Measurements from ENCODE around the gene CCHCR1.
"Not testable (repeated sequence)": the region's sequence is repeated elsewhere in the genome, so short reads cannot be mapped to it uniquely, and the experiment has no call there.

Gene CCHCR1

GRCh38 chr6:31183287-31183686 is 25.7 kb upstream of the CCHCR1 start:
- DNase-seq, result not testable (repeated sequence)

DNA sequence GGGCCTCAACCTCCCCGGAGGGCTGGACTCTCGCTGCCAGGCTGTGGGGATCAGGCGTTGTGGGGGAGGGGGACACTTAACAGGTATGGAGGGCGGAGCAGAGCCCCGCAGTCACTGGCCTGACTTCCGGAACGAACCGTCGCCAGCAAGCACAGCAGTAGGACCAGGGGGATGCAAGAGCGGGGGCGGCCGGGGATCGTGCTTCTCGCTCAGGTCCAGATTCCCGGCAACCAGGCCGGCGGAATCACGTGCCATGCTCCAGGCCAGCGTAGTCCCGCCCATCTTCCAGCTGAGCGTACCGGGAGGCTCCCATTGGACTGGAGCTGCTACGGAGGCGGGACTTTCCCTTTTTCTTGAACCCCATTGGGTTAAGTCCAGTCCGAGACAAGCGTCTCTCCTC is 22.9 kb upstream of the CCHCR1 start:
- peak; percentile 65 for DNase-seq

DNA sequence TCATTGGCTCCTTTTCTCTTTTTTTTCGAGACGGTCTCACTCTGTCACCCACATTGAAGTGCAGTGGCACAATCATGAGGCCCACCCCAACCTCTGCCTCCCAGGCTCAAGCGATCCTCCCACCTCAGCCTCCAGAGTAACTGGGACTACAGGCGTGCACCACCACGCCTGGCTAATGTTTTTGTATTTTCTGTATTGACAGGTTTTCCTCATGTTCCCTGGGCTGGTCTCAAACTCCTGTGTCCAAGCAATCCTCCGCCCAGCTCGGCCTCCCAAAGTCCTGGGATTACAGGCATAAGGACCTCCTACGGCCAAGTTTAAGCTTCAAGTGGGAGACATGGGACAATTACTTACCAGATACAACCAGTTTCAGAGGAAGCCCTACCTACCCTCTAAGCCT is 22.3 kb upstream of the CCHCR1 start:
- DNase-seq, result no peak

- no peak for DNase-seq
Observed at GRCh38 chr6:31179042-31179386, 21.4 kb upstream of the CCHCR1 start.

DNA sequence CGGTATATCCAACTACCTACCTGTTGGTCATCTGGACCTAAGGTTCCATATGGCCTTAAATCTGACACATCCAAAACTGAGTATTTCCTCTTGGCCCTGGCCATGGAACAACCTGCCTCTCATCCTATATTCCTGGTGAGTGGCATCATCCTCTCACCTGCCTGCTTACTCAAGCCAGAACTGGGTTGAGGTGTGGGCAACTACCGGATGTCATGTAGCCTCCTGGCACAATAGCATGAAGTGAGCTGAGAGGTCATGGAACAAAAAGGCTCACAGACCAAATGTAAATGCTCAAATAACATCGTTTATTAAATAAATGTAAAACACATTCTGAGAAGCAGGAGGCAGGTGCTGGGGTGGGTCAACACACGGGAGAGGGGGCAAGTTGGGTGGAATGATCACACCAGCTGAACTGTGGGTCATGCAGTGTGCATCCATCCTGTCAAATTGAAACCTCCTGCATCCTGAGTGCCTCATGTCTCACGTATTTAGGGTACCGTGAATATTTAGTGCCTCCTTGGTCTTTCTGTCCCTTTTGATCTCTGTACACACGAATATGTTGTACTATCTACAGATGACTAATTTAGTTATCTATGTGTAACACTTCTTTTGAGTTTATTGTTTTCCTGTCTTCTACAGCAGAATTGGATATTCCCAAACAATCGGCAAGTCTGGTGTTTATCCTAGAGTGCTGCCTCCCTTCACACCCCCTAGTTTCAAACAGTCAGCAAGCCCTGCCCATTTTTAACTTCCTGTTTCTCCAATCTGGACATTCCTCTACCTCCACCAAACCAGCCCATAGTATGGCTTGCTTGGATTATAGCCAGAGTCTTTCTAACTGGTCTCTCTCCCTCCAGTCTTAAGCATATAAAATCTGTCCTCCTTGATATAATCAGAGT is 20.8 kb upstream of the CCHCR1 start:
- no peak for DNase-seq

DNA sequence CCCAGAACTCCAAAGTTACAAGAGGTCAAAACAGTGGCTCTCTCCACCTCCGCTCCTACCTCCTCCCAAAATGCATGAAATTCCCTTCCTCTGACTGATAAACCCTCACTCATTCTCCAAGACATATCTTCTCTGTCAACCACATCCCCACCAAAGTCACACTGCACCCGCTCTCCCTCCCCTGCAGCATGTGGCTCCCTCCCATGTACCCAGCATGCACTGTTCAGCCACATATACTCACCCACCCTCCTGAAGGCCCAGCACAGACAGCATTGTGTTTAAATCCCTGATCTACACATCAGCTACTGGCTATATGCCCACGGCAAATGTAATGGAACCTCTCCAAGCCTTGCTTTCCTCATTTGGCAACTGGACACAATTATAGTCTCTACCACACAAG is 18.4 kb upstream of the CCHCR1 start:
- DNase-seq, result no peak

- DNase-seq, result no peak
Observed at GRCh38 chr6:31174378-31174777, 16.8 kb upstream of the CCHCR1 start.

DNA sequence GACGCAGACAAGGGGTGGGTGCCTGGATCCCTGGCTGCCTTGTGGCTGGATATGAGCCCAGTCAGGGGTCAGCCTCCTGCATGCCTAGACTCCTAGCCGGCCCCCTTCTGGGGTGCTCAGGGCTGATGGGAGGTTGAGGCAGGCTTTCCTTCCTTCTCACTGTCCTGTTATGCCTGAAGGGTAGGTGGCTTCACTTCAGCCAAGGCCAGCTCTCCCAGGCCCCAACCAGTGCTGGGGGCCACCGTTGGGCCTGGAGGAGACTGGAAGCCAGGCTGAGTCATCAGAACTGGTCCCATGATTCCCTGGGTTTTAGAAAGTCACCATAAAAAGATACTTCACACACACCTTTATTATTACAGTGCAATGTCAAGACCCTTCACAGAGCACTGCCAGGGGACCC is 15.8 kb upstream of the CCHCR1 start:
- no peak for DNase-seq

- DNase-seq, result no peak
Observed at GRCh38 chr6:31172973-31173384, 15.4 kb upstream of the CCHCR1 start.

DNA sequence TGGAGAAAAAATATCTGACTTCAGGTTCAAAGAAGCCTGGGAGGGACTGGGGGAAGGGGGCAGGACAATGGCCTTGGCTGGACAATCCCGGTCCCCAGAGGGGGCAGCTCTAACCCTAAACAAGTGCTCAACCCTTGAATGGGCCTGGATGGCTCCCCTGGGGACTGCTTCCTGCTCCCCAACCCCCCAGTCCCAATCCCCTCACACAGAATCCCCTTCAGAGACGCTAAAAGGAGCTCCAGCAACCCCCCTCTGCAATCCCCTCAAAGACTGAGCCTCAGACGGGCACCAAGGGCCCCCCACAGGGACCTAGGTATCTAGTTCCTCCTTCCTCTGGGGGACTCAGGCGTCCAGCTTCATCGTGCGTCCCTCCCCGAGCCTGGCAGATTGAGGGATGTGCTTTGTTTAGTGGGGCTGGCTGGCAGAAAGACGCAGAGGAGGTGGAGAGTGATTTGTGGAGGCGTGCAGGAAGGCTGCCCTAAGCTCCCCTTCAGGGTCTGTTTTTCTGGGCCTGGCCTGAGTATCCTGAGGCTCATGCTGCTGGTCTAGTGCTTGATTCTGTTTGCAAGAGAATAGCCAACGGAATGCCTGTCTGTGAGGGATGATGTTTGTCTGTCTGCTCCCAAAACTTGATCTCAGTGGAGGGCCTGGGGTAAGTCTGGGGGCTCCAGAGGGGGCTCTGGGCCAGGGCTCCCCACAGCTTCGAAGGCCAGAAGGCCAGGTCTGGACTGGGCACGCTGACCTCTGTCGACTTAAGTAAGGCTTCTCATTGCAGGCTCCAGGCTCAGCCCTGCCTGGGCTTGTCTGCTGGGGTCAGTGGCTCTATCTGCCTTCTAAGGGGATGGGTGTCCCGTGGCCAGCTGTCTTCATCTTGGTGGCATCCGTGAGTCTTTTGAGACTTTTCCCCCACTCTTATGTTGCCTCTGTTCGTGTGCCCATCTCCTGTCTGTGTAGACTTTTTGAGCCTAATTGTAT is 14.6 kb upstream of the CCHCR1 start:
- no peak for DNase-seq

GRCh38 chr6:31170987-31171671 is 13.5 kb upstream of the CCHCR1 start:
- no peak for DNase-seq

DNA sequence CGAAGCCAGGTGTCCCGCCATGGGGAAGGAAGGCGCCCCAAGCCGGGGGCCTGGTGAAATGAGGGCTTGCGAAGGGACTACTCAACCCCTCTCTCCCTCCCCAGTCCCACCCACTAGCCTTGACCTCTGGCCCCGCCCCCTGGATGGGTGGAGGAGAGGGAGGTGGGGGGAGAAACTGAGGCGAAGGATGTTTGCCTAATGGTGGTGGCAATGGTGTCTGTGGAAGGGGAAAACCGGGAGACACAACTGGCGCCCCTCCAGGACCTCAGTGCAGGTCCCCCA is 12.9 kb upstream of the CCHCR1 start, which contains the start of gene POU5F1:
TSS of gene POU5F1 (minus strand) at position 83 of the 282 bp plus-strand sequence. CDS start at position 21, 62 bp downstream.
- no peak for DNase-seq

- DNase-seq, result not testable (repeated sequence)
Observed at GRCh38 chr6:31169858-31170599, 12.4 kb upstream of the CCHCR1 start.

DNA sequence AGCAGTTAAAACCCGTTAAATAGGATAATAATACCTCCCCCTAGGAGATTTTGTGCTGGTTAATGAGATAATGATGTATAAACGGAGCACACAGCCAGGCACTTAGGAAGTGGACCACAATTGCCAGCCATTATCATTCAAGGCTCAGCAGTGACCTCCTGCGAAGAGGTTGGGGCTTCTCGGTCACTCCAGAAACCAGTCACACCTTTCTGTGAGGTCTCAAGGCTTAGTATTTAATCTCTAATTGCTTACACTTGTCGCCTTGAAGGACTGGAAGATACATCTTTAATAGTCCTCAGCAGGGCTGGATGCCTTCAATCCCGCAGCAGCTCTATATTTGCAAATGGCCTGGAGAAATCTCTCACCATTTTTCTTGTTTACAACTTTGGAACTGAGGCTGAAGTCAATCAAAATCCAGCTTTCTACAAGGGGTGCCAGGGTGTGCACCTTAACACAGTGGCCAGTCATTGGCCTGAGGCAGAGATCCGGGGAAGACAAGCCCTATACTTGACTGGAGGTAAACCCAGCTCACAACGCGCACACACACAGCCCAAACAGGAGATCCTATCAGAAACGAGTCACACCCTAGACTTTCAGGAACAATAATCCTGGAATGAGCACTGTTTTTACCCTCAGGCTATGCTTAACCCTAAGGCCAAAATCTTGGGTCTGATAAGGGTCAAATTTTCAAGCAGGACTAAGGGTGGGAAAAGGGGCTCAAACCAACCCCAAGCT is 11.7 kb upstream of the CCHCR1 start:
- no peak for DNase-seq

GRCh38 chr6:31168606-31169005 is 11.0 kb upstream of the CCHCR1 start:
- DNase-seq, result no peak

DNA sequence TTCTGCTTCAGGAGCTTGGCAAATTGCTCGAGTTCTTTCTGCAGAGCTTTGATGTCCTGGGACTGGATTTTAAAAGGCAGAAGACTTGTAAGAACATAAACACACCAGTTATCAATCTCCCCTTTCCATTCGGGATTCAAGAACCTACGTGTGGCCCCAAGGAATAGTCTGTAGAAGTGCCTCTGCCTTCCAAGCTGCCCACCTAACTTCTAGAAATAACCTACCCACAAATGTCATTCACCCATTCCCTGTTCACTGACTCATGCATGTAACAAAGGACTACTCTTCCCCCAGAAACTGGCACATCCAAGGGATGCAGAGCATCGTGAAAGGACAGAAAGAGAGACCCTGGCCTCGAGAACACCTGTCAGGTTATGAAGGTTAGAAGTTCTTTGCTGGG is 8.4 kb upstream of the CCHCR1 start:
- no peak for DNase-seq

- DNase-seq, result not testable (repeated sequence)
Observed at GRCh38 chr6:31165064-31165832, 7.6 kb upstream of the CCHCR1 start.

GRCh38 chr6:31164475-31165063 is 7.0 kb upstream of the CCHCR1 start:
- DNase-seq, result not testable (repeated sequence)

DNA sequence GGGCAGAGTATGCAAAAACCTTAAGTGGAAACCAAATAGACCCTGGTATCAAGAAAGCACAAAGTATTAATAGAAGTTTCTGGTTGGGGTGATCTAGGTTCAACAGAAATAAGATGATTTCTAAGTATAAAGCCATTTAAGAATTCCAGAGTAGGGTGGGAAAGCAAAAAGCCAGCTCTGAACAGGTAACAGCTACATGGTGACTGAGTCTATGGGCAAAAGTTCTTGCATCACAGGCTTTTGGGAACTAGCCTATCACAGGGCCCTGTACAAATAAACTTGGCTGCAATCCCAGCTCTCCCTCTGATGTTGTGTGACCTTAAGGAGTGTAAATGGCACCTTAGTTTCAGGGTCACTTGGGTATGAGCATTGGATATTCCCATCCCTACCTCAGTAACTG is 6.3 kb upstream of the CCHCR1 start:
- no peak for DNase-seq

DNA sequence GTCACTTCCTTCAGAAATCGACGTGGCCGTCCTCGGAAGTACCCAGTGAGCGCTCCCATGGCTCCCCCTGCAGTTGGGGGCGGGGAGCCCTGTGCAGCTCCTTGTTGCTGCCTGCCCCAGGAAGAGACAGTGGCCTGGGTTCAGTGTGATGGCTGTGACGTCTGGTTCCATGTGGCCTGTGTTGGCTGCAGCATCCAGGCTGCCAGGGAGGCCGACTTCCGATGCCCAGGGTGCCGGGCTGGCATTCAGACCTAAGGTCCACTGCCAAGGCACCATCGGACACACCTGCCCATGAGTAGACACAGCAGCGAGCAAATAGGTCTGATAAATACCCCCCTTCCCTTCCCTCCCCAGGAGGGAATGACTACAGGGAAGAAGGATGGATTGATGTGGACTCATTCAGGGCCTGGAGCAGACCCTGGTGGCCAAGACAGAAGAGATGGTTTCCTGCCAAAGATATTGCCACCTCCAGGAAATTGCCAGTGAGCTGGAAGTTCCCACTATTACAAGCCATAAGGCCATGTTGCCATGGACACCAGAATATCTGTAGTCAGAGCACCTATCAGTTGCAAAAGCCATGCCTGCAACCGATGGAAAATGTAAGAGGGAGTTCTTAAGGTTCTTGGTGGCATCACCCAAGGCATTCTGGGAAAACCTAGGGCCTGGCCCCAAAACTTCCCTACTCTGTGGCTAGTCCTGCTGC is 5.0 kb upstream of the CCHCR1 start:
- no peak for DNase-seq
